Stomach smooth muscle (tissue), 2 donors: ENCODE measurements around the gene PLSCR5.

Experiments used
- H3K27ac ChIP-seq: one replicate; pipeline ENCODE4 v1.7.0; 2013; ENCODE audit warnings: mild to moderate bottlenecking, low read length, inconsistent platforms
- H3K27me3 ChIP-seq, 2 donors: one replicate each; pipeline ENCODE4 v1.7.0; 2013; ENCODE audit warnings: low read length in 2 of 2; ENCODE audit not compliant: insufficient read depth in 2 of 2, control insufficient read depth in 1 of 2
- H3K36me3 ChIP-seq, 2 donors: one replicate each; pipeline ENCODE4 v1.7.0; 2013; ENCODE audit warnings: low read length in 2 of 2; ENCODE audit not compliant: control insufficient read depth in 2 of 2, insufficient read depth in 2 of 2
- H3K4me1 ChIP-seq: one replicate; pipeline ENCODE4 v1.7.0; 2013; ENCODE audit warnings: low read length; ENCODE audit not compliant: control insufficient read depth, insufficient read depth
- H3K4me3 ChIP-seq, 2 donors: one replicate each; pipeline ENCODE4 v1.7.0; 2013; ENCODE audit warnings: low read length in 2 of 2
- H3K9ac ChIP-seq, 2 donors: one replicate each; pipeline ENCODE4 v1.7.0; 2013; ENCODE audit warnings: low read length in 2 of 2, mild to moderate bottlenecking in 1 of 2
- H3K9me3 ChIP-seq, 2 donors: one replicate each; pipeline ENCODE4 v1.7.0; 2013; ENCODE audit warnings: low read length in 2 of 2; ENCODE audit not compliant: control insufficient read depth in 2 of 2
- donor health status: healthy.
- donor health status: Pancreatic carcinoma.

The PLSCR5 gene

DNA sequence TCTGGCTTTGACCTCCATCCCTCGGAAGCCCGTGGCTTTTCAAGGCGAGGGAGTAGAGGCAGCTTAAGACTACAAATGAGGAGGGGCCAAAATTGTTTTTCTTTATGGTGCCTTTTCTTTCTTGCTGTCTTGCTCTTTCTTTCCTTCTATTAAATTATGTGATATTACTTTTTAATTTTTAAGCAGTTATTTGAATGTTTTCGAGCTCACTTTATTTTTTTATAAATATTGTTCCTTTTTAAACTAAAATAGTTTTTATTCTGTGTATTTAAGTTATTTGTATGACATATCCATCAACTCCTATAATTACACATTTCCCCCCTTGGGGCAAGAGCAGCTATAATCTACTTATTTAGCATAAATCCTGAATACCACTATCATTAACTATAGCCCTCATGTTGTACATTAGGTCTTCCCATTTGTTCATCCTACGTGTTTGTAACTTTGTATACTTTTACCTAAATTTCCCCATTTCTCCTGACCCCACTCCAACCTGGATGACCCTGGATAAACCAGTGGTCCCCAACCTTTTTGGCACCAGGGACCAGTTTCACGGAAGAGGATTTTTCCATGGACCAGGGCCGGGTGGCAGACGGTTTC lies 60.1 kb downstream of the PLSCR5 start:
- peak overlapping the region; percentile 90 to 92 for H3K9ac ChIP-seq

DNA sequence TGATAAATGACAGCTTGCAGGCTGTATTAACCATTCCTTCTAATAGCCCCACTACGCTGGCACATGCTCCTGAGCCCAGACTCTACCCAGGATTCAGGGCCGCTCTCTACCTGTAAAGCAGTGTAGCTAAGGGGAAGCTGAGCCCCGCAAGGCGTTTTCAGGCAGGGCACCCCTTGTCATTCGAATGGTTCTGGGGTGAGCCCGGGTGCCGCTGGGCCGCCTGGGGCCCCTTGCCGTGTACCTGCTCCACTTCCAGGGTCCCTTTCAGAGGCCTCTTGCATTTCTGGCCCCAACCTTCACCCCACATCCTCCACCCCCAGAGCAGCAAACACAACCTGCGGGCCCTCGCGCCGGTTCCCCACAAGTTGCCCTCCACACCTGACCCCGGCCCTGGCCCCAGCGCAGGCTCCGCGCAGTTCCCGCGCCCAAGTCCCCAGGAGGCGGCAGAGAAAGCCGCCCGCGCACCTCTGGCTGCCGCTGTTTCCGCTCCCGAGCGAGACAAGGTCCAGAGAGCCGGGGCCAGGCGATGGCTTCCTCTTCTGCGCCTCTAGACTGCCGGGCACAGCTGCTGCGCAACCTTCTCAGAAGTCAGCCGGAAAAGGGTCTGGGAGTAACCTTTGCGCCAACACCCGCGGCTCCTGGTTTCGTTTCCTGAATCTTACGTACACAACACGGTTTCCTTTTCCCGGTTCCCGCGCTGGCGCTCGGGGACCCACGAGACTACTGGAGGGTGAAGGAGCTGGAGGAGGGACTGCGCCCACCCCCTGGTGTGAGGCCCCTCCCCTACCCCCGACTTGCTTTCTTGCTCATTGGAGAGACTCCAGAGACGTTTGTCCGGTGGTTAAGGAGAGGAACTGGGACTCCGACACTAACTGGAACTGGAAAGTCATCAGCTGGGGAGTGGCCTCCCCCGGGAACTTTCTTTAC lies 60.9 kb downstream of the PLSCR5 start, which contains the start of gene PLSCR1:
Gene PLSCR1 (minus strand): TSS at position 606 of the 927 bp plus-strand sequence. CDS start 8,055 bp downstream, outside the sequence.
- peak within 1 kb of the TSS; percentile 90 to 92 for H3K9ac ChIP-seq
- H3K9me3 ChIP-seq, result no peaks in the 10 kb centered on the region
- peak within 1 kb of the TSS; percentile 85 for H3K27ac ChIP-seq
- peak within 1 kb of the TSS; percentile 79 to 86 for H3K4me3 ChIP-seq
- peaks cover 3% of the 10 kb centered on the region for H3K4me1 ChIP-seq
- no peaks in the 10 kb centered on the region for H3K36me3 ChIP-seq
- H3K27me3 ChIP-seq, result no peaks in the 10 kb centered on the region

More for the DNA sequence above, 60.1 kb downstream of the PLSCR5 start:
- Histone ChIP-seq H3K9me3 (no peaks in the 10 kb centered on the region), H3K36me3 (no peaks in the 10 kb centered on the region), H3K27me3 (no peaks in the 10 kb centered on the region), H3K4me1 (peaks cover 3% of the 10 kb centered on the region), H3K4me3 (peak overlapping the region; percentile 79 to 86), H3K27ac (peak overlapping the region; percentile 85)

DNA sequence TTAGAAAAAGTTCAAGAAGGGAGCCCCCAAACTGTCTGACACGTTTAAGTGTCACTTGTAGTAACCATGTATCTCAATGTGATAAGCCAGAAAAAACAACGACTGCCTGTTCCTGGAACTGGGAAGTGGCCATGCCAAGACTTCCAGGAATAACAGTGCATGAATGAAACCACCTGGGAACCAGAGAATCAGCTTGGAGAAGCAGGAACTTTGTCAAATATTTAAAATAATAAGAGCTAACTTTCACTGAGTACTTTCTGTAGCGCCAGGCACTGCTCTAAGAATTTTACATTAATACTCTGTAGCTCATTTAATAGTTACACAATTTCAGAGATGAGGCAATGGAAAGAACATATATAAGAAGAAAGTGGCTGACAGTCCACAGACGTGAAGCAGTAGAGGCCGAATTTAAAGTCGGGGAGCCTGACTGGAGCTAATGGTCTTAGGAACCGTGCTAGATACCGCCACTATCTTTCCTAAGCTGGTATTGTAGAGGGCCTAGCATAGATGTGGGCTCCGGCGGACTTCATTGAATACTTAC lies 61.6 kb downstream of the PLSCR5 start:
- Histone ChIP-seq H3K9ac (peak overlapping the region; percentile 90 to 92), H3K4me1 (peaks cover 3% of the 10 kb centered on the region)

GRCh38 chr3:146542978-146543377 lies 62.2 kb downstream of the PLSCR5 start:
- Histone ChIP-seq H3K27ac (peak overlapping the region; percentile 85), H3K27me3 (no peaks in the 10 kb centered on the region), H3K9ac (peak overlapping the region; percentile 65 to 92), H3K9me3 (no peaks in the 10 kb centered on the region), H3K4me1 (peaks cover 3% of the 10 kb centered on the region), H3K4me3 (peak overlapping the region; percentile 79 to 86), H3K36me3 (no peaks in the 10 kb centered on the region)

More for the DNA sequence above, 61.6 kb downstream of the PLSCR5 start:
- peak overlapping the region; percentile 85 for H3K27ac ChIP-seq
- peak overlapping the region; percentile 79 to 86 for H3K4me3 ChIP-seq
- no peaks in the 10 kb centered on the region for H3K27me3 ChIP-seq
- H3K9me3 ChIP-seq, result no peaks in the 10 kb centered on the region
- no peaks in the 10 kb centered on the region for H3K36me3 ChIP-seq

- Histone ChIP-seq H3K4me1 (peaks cover 3% of the 10 kb centered on the region), H3K4me3 (peak overlapping the region; percentile 54 to 86), H3K27me3 (no peaks in the 10 kb centered on the region), H3K9me3 (no peaks in the 10 kb centered on the region), H3K36me3 (no peaks in the 10 kb centered on the region), H3K27ac (no peak overlapping the region), H3K9ac (peak overlapping the region in 1 of 2 donors; percentile 30)
These were observed 63.0 kb downstream of the PLSCR5 start for GRCh38 chr3:146542179-146542578.

- Histone ChIP-seq H3K4me3 (peak overlapping the region in 1 of 2 donors; percentile 86), H3K9me3 (no peaks in the 10 kb centered on the region), H3K4me1 (peaks cover 5% of the 10 kb centered on the region), H3K36me3 (no peaks in the 10 kb centered on the region), H3K9ac (no peak overlapping the region), H3K27me3 (no peaks in the 10 kb centered on the region), H3K27ac (no peak overlapping the region)
These were observed 64.2 kb downstream of the PLSCR5 start for GRCh38 chr3:146540978-146541377.

DNA sequence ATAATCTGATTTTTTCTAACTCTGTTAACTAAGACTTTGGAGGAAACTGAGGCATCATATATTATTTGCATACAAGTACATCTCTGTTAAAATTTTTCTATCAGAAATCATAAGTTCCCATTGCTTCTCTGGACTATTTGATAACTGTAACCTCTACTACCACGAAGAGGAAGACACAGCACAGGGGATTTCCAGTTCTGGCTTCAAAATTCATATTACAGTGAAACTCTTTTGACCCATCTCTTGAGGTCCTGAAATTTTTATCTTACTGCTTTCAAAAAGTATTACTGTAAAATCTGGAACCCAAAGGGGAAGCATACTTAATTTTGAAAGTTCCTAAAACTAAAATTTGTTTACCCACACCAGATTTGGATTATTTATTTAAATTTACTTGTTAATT lies 64.9 kb downstream of the PLSCR5 start:
- Histone ChIP-seq H3K36me3 (no peaks in the 10 kb centered on the region), H3K4me1 (peaks cover 5% of the 10 kb centered on the region), H3K9me3 (no peaks in the 10 kb centered on the region), H3K27ac (no peak overlapping the region), H3K9ac (no peak overlapping the region), H3K27me3 (no peaks in the 10 kb centered on the region), H3K4me3 (no peak overlapping the region)

- Histone ChIP-seq H3K27me3 (no peaks in the 10 kb centered on the region), H3K9ac (no peak overlapping the region), H3K9me3 (no peaks in the 10 kb centered on the region), H3K36me3 (no peaks in the 10 kb centered on the region), H3K4me1 (peaks cover 5% of the 10 kb centered on the region), H3K4me3 (no peak overlapping the region), H3K27ac (no peak overlapping the region)
These were observed 65.8 kb downstream of the PLSCR5 start for GRCh38 chr3:146539315-146539714.

- Histone ChIP-seq H3K4me3 (no peak overlapping the region), H3K9ac (no peak overlapping the region), H3K27me3 (no peaks in the 10 kb centered on the region), H3K27ac (no peak overlapping the region), H3K4me1 (peaks cover 5% of the 10 kb centered on the region), H3K9me3 (no peaks in the 10 kb centered on the region), H3K36me3 (no peaks in the 10 kb centered on the region)
These were observed 67.5 kb downstream of the PLSCR5 start for GRCh38 chr3:146537603-146538002.

DNA sequence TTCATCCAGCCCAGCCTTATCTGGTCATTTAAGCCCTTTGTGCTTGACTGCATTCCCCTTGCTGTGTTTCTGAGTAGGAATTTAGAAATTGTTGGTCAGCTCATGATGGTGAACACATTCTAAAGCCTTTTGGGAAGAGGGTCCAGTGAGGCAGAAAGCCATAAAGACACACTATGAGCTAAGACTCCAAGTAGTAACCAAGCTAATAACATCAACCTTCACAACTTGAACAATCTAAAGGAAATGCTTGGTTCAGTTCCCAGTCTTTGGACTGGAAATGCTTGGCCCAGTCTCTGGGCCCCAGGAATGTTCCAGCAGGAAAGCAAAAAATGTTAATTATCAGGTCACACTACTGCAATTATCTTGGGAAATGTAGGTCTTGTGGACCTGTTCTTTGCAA lies 68.5 kb downstream of the PLSCR5 start:
- Histone ChIP-seq H3K4me1 (peaks cover 2% of the 10 kb centered on the region), H3K36me3 (no peaks in the 10 kb centered on the region), H3K9ac (no peak overlapping the region), H3K4me3 (no peak overlapping the region), H3K27me3 (no peaks in the 10 kb centered on the region), H3K9me3 (no peaks in the 10 kb centered on the region), H3K27ac (no peak overlapping the region)
